ENCODE results near the gene PGAP6. TPM values are rescaled to one million over a fixed set of nuclear protein-coding genes. Genes with fewer than 3 reads are reported as not detected.

Gene PGAP6
- total and polyA plus RNA-seq, 9 of the 15 experiments (the other 6 are each of a cell fraction or from before 2014, with no cell fraction given): 0.45 to 50.2 (median 39.3) TPM

GRCh38 chr16:346587-346986, 35.2 kb downstream of the PGAP6 start:
- H3K36me3 ChIP-seq (ENCODE audit: control insufficient read depth, insufficient read depth, low read length): peaks cover 85% of the 10 kb centered on the region

DNA sequence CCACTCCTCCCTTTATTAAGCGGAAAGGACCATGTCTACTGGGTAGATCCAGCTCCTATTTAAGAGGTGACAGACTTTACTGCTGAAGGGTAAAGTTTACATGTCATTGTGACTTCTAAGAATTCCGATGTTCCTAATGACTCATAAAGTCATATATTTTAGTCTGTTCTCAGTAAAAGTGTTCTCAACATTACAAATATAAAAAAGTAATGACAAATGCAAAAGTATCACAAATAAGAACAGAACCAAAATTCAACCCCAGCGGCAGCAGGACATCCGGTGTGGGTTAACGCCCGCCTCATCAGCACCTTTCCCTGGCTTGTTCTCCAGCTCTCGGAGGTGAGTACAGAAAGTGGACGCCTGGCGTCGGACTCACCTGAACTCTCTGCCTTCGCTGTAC, 36.0 kb downstream of the PGAP6 start:
- in situ Hi-C loops (cut with MboI): no loop called here
- 96% methylated on average over 10 of the region's 11 CpGs for WGBS (ENCODE audit: insufficient coverage, low coverage, missing lambda C conversion rate)
- TF ChIP-seq, protein P1, sequence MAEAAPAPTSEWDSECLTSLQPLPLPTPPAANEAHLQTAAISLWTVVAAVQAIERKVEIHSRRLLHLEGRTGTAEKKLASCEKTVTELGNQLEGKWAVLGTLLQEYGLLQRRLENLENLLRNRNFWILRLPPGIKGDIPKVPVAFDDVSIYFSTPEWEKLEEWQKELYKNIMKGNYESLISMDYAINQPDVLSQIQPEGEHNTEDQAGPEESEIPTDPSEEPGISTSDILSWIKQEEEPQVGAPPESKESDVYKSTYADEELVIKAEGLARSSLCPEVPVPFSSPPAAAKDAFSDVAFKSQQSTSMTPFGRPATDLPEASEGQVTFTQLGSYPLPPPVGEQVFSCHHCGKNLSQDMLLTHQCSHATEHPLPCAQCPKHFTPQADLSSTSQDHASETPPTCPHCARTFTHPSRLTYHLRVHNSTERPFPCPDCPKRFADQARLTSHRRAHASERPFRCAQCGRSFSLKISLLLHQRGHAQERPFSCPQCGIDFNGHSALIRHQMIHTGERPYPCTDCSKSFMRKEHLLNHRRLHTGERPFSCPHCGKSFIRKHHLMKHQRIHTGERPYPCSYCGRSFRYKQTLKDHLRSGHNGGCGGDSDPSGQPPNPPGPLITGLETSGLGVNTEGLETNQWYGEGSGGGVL (CRISPR knock-in tag; IDR thresholded peaks at IDR 0.05): no peak
- TF ChIP-seq PBX2 (CRISPR knock-in tag; IDR thresholded peaks at IDR 0.05; ENCODE audit: low read depth) (no peak), PBX2 (tag; conservative IDR thresholded peaks at IDR 0.05; ENCODE audit: low read depth) (no peak), FUS (optimal IDR thresholded peaks at IDR 0.05; ENCODE audit: low read depth, low read length) (no peak), TFE3 (CRISPR knock-in tag; IDR thresholded peaks at IDR 0.05) (no peak)

More at GRCh38 chr16:346587-346986, 35.2 kb downstream of the PGAP6 start:
- FAIRE-seq (no peak), ATAC-seq (no peak), DNase-seq (ENCODE audit: extremely low read depth in 1 of 4, low spot score in 3 of 4) (no peak)
- Histone ChIP-seq H2AFZ (ENCODE audit: low read depth, low read length) (no peak overlapping the region), H3K4me2 (ENCODE audit: insufficient read depth, low read length) (no peak overlapping the region), H3K27me3 (ENCODE audit: control insufficient read depth in 2 of 2, insufficient read depth in 2 of 2, low read length in 2 of 2) (no peaks in the 10 kb centered on the region), H3K27ac (ENCODE audit: extremely low read depth, low read depth, low read length) (no peak overlapping the region), H4K20me1 (replicated peaks; ENCODE audit: control insufficient read depth, insufficient read depth, low read length) (peaks cover 3% of the 10 kb centered on the region; the same call in 1 of the 2 replicates), H3K4me1 (replicated peaks in 1 of 2; ENCODE audit: control insufficient read depth in 2 of 2, insufficient read depth in 2 of 2, low read length in 2 of 2) (peaks cover 17 to 21% of the 10 kb centered on the region in 2 experiments), H3K4me3 (no peak overlapping the region), H3K9me3 (replicated peaks; ENCODE audit: control insufficient read depth, insufficient read depth, low read depth, low read length) (no peaks in the 10 kb centered on the region), H3K9me1 (ENCODE audit: control insufficient read depth, insufficient read depth, low read length) (peaks cover 6% of the 10 kb centered on the region), H3K9ac (ENCODE audit: insufficient read depth in 1 of 2, low read depth in 2 of 2, low read length in 2 of 2) (0 out of 4 replicates have a peak overlapping the region, but pooled peaks of 1 of the 2 experiments have one; percentile 55), H3K79me2 (ENCODE audit: control insufficient read depth, insufficient read depth, low read length) (peaks cover 98% of the 10 kb centered on the region)
- TF ChIP-seq POLR2B (IDR thresholded peaks at IDR 0.05; ENCODE audit: low read depth, partially characterized antibody): no peak
- TF ChIP-seq MTF1 (CRISPR knock-in tag; IDR thresholded peaks at IDR 0.05; ENCODE audit: borderline replicate concordance): no peak
- TF ChIP-seq SMARCC2 (IDR thresholded peaks at IDR 0.05; ENCODE audit: low read depth): no peak
- TF ChIP-seq ZEB2 (IDR thresholded peaks at IDR 0.05): no peak
- no peak for TF ChIP-seq BCL6 (CRISPR knock-in tag; IDR thresholded peaks at IDR 0.05)
- no peak for TF ChIP-seq PURB (CRISPR knock-in tag; IDR thresholded peaks at IDR 0.05; ENCODE audit: low read depth)
- TF ChIP-seq FOXK1 (CRISPR knock-in tag; IDR thresholded peaks at IDR 0.05; ENCODE audit: borderline replicate concordance): no peak
- TF ChIP-seq SRSF3 (IDR thresholded peaks at IDR 0.05; ENCODE audit: insufficient read depth, low read length): no peak
- TF ChIP-seq ELF2 (CRISPR knock-in tag; IDR thresholded peaks at IDR 0.05): no peak
- no peak for TF ChIP-seq MCM3 (IDR thresholded peaks at IDR 0.05)
- ChIA-PET POLR2A (interaction anchor here (2.9 kb wide), 1 partner anchor 9 kb away, joined by 16 read pairs; no protein-coding TSS in a partner anchor), CTCF (ENCODE audit: low intra/inter-chr PET ratio) (no interaction called here)
- WGBS (ENCODE audit: insufficient coverage, low coverage, missing lambda C conversion rate): 95% methylated on average over 13 of the region's 15 CpGs
- BruUV-seq (replicated peaks): no TSS peak
- in situ Hi-C loops (cut with MboI) (no loop called here), intact Hi-C loops (cut with micrococcal nuclease) (no loop called here)

More for the DNA sequence above, 36.0 kb downstream of the PGAP6 start:
- intact Hi-C loops (cut with micrococcal nuclease): no loop called here
- no peak overlapping the region for H3K4me3 ChIP-seq
- H3K4me1 ChIP-seq (replicated peaks in 1 of 2; ENCODE audit: control insufficient read depth in 2 of 2, insufficient read depth in 2 of 2, low read length in 2 of 2): peaks cover 17 to 20% of the 10 kb centered on the region in 2 experiments; a peak in 4 of 5 replicates
- no peak for ATAC-seq
- H3K79me2 ChIP-seq (ENCODE audit: control insufficient read depth, insufficient read depth, low read length): peaks cover 98% of the 10 kb centered on the region
- no peak for DNase-seq (ENCODE audit: extremely low read depth in 1 of 4, low spot score in 3 of 4)
- H3K9ac ChIP-seq (ENCODE audit: insufficient read depth in 1 of 2, low read depth in 2 of 2, low read length in 2 of 2): no peak overlapping the region
- H3K36me3 ChIP-seq (ENCODE audit: control insufficient read depth, insufficient read depth, low read length): peaks cover 84% of the 10 kb centered on the region
- H3K27me3 ChIP-seq (ENCODE audit: control insufficient read depth in 2 of 2, insufficient read depth in 2 of 2, low read length in 2 of 2): no peaks in the 10 kb centered on the region
- H2AFZ ChIP-seq (ENCODE audit: low read depth, low read length): no peak overlapping the region
- no peaks in the 10 kb centered on the region for H3K9me3 ChIP-seq (replicated peaks; ENCODE audit: control insufficient read depth, insufficient read depth, low read depth, low read length)
- H3K27ac ChIP-seq (ENCODE audit: extremely low read depth, low read depth, low read length): no peak overlapping the region
- no peak for FAIRE-seq
- ChIA-PET CTCF (ENCODE audit: low intra/inter-chr PET ratio) (no interaction called here), POLR2A (interaction anchor here (2.9 kb wide), 1 partner anchor 9 kb away, joined by 16 read pairs; no protein-coding TSS in a partner anchor)
- H3K9me1 ChIP-seq (ENCODE audit: control insufficient read depth, insufficient read depth, low read length): peaks cover 6% of the 10 kb centered on the region
- no peak overlapping the region for H3K4me2 ChIP-seq (ENCODE audit: insufficient read depth, low read length)
- H4K20me1 ChIP-seq (replicated peaks; ENCODE audit: control insufficient read depth, insufficient read depth, low read length): peaks cover 3% of the 10 kb centered on the region; the same call in 1 of the 2 replicates
- no TSS peak for BruUV-seq (replicated peaks)

All from K562 (cell line).